Breast epithelium (tissue), 4 donors: ENCODE measurements around the gene PGBD5. TPM values are rescaled to one million over a fixed set of nuclear protein-coding genes. Genes with fewer than 3 reads are reported as not detected.
A peak's percentile ranks its signal among the peaks of the same experiment; 100 is the strongest.

ENCODE experiments used
- DNase-seq, 2 donors: peaks; one replicate each; pipeline ENCODE4 v3.0.0-alpha.2; 2019; ENCODE audit warnings: low spot score in 2 of 2
- H3K27ac ChIP-seq, 2 donors: fragments of 200-600 bp; sonication (generic) in 1 of 2; one replicate each; pipeline ENCODE4 v1.5.1; 2016 to 2019; ENCODE audit warnings: mild to moderate bottlenecking in 1 of 2
- H3K27me3 ChIP-seq, 2 donors: fragments of 200-600 bp; sonication (generic) in 1 of 2; one replicate each; pipeline versions ENCODE4 v1.5.1 to v1.6.0; 2017 to 2019; ENCODE audit warnings: control low read depth in 1 of 2, mild to moderate bottlenecking in 1 of 2
- H3K36me3 ChIP-seq: fragments of 200-600 bp; one replicate; pipeline ENCODE4 v1.5.1; 2019
- H3K4me1 ChIP-seq, 2 donors: fragments of 200-600 bp; sonication (generic); one replicate each; pipeline ENCODE4 v1.5.1; 2016 to 2019; ENCODE audit warnings: control low read depth in 1 of 2
- H3K4me3 ChIP-seq, 3 donors: fragments of 200-600 bp; sonication (generic); 1 replicate in 2 of 3; 2 replicates in 1 of 3; pipeline ENCODE4 v1.5.1; 2016 to 2019; ENCODE audit warnings: mild to moderate bottlenecking in 3 of 3, moderate library complexity in 2 of 3
- H3K9me3 ChIP-seq, 2 donors: fragments of 200-600 bp; sonication (generic) in 1 of 2; one replicate each; pipeline ENCODE4 v1.5.1; 2016 to 2019; ENCODE audit warnings: control low read depth in 1 of 2
- CTCF ChIP-seq, 3 donors: fragments of 450-650 bp; IDR thresholded peaks; one replicate each; pipeline ENCODE4 v1.5.1; 2016 to 2017; ENCODE audit warnings: antibody characterized with exemption in 3 of 3, mild to moderate bottlenecking in 3 of 3, moderate library complexity in 3 of 3
- POLR2A ChIP-seq: fragments of 450-650 bp; IDR thresholded peaks from one replicate; pipeline ENCODE4 v1.6.1; 2016; ENCODE audit warnings: antibody characterized with exemption, mild to moderate bottlenecking, moderate library complexity
- POLR2AphosphoS5 ChIP-seq, 3 donors: sonication (generic); formaldehyde crosslinking; IDR thresholded peaks; one replicate each; pipeline ENCODE4 v1.6.1; 2017; ENCODE audit warnings: antibody characterized with exemption in 3 of 3
- intact Hi-C: fragments of 100-400 bp; cut with DNase I; formaldehyde crosslinking; loops from one replicate; pipeline ENCODE4 v1.15.1; 2023; ENCODE audit warnings: low total_unique reads
- total RNA-seq, 3 donors: library from RNA; depleted of rRNA; stranded (reverse); fragments of >200 nt; gene quantifications; one replicate each; pipeline ENCODE4 v1.1.0, GENCODE V29; 2016

Gene PGBD5
- total RNA-seq, 3 donors from 2014 or later: 0.48 to 0.98 (median 0.59) TPM

DNA sequence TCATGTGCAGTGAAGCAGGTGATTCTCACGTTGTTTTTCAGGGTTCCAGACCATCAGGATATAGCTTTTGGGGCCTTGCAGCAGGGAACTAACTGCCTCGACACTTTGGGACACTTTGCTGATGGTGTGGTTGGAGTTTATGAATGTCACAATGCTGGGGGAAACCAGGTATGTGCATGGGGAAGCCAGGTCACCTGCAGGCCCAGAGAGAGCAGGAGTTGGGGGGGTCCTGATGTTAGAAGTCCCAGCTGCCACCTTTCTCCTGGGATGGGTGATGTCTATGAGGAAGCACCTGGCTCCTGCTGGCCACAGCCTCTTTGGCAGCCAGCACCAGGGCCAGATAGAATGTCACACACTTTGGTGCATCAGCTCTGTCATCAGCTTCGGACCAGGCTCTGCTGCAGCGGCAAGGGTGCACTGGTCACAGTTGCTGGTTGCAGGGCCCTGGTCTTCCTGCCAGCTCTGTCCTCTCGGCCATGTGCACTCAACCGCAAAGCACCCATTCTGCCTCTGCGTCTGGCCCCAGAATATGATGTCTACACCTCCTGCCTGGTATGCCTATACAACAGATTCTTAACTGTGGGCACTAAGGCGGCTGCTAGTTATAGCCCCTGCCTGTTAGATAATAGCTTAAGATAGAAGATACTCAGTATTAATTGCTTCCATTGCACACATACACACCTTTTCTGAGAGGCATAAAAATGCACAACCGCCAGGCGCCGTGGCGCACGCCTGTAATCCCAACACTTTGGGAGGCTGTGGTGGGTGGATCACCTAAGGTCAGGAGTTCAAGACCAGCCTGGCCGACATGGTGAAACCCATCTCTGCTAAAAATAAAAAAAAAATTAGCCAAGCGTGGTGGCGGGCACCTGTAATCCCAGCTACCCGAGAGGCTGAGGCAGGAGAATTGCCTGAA is 160.7 kb downstream of the PGBD5 start:
- no peak for TF ChIP-seq POLR2AphosphoS5 (IDR thresholded peaks at IDR 0.05)
- TF ChIP-seq POLR2A: no peak
- TF ChIP-seq CTCF (IDR thresholded peaks at IDR 0.05): no peak
- no peaks in the 10 kb centered on the region for H3K9me3 ChIP-seq
- intact Hi-C loops: no loop called here
- H3K4me3 ChIP-seq: no peak overlapping the region
- no peak overlapping the region for H3K27ac ChIP-seq
- peak in 1 of 2 donors; percentile 5 for DNase-seq
- H3K4me1 ChIP-seq: no peaks in the 10 kb centered on the region
- no peaks in the 10 kb centered on the region for H3K27me3 ChIP-seq
- peaks cover 10% of the 10 kb centered on the region for H3K36me3 ChIP-seq

Other genes with a start within 250 kb of the PGBD5 start
- gene COG2, start 216.1 kb upstream of the PGBD5 start, total RNA-seq: 10 to 100 TPM; 22.9 to 44.3 (median 33.4) TPM